KBM-7 (cell line): Measurements from ENCODE around the gene AMY2B.
"Not testable (repeated sequence)": the region's sequence is repeated elsewhere in the genome, so short reads cannot be mapped to it uniquely, and the experiment has no call there.

Experiments
- DNase-seq: peaks from one replicate; pipeline ENCODE4 v3.0.0-alpha.2; 2015
- in situ Hi-C: fragments of 300-500 bp; cut with MboI; formaldehyde crosslinking; loops from 2 replicates; pipeline ENCODE4 v1.14.3; 2020; ENCODE audit warnings: low sequenced_read_pairs, low pct_unique_long_range_greater_than_20kb, mixed read lengths

The AMY2B gene

DNA sequence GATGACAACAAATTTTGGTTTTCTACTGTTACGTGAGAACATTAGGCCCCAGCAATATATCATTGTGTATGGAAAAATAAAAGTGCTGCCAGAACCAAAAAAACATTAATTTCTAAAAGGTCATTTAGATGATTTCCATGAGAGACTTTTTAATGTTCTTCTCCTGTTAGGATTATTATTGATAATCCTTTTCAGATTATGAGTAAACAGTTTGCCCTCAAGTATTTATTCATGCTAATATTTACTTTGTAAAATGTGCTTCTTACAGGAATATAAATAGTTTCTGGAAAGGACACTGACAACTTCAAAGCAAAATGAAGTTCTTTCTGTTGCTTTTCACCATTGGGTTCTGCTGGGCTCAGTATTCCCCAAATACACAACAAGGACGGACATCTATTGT lies at the start of gene AMY2B:
TSS of gene AMY2B (plus strand) at position 301 of the 400 bp plus-strand sequence. CDS start at position 315, 14 bp downstream.
- DNase-seq, in situ Hi-C loops: not testable (repeated sequence)

DNA sequence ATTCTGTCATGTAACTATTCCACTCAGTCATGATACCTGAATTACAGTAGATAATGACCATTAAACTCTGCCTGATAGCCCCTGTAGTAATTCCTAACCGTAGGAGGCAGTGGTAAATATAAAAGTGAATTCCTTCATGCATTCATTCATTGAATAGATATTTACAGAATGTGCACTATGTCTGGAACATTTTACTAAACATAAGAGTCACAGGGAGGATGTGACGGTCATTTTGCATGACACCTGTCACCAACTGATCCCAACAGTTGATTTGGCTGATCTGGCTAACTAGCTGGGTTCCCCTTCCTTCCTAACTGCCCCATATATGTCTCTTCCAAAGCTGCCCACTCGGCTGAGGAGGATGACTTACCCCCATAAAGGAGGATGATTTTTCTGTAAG lies 48.0 kb upstream of the AMY2B start:
- no peak for DNase-seq
- in situ Hi-C loops: no loop called here

DNA sequence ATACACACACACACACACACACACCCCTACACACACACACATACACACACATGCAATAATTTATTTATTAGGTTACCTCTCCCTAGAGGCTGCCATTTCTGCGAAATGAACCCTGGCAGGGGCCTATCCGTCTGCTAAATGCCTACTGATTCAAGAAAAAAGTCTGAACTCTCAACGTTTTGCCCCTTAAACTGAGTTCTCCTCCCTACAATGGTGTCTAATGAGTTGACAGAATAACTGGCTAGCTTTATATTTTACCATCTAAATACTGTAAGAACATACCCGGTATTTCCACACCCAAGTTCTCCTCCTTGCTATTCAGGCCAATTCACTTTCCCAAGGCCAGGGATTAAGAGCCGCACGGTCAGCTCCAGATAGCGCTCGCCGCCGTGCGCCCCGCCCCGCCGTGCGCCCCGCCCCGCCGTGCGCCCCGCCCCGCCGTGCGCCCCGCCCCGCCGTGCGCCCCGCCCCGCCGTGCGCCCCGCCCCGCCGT lies 46.2 kb upstream of the AMY2B start:
- peak; percentile 62 for DNase-seq

DNA sequence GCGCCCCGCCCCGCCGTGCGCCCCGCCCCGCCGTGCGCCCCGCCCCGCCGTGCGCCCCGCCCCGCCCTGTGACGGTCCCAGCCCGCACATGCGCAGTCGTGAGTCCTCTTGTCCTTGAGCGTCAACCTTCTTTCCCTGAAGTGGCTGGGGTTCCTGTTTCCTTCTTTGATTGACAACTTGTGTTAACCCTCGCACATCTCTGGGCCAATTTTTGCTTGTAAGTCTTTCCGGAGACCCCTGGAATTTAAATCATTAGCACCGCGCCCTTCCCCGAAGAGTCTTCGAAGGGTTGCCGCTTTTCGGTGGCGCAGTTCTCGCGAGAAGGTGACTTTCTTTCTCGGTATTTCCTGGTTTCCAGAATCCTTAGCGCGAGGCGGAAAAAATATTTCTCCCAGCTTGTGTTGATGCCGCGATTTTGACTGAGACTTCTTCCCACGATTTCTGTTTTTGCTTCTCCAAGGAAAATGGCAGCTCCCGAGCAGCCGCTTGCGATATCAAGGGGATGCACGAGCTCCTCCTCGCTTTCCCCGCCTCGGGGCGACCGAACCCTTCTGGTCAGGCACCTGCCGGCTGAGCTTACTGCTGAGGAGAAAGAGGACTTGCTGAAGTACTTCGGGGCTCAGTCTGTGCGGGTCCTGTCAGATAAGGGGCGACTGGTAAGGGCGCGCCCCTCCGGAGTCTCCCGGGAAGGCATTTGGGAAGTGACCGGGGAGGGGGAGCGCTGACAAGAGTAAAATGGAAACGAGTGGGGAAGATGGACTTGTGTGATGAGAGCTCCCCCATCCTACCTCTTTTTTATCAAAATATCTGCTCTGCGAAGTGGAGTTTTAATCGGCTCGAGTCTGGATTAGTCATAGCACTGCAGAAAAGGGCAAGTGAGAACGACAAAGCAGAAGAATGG lies 45.5 kb upstream of the AMY2B start, which contains the start of gene RNPC3:
TSS of gene RNPC3 (plus strand) at position 93 of the 901 bp plus-strand sequence. CDS start at position 465, 372 bp downstream.
- in situ Hi-C loops: no loop called here
- DNase-seq: peak; percentile 88

More for the DNA sequence above, 46.2 kb upstream of the AMY2B start:
- in situ Hi-C loops: no loop called here

DNA sequence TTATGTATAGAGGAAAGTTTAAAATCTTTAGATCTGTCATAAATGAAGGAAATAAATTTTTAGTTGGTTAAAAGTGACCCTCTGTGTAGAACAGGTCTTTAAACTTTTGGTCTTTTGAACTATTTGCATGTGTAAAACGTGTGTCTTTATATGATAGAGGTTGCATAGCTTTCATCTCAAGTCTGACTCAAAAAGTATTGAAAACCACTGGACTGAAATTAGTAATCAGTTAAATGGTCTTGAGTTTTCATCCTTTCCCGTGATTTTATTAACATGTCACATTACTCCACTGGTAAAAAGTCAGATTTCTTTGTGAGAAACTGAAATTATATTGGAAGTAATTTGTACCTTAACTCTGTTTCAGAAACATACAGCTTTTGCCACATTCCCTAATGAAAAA lies 44.1 kb upstream of the AMY2B start:
- DNase-seq: no peak
- in situ Hi-C loops: no loop called here

DNA sequence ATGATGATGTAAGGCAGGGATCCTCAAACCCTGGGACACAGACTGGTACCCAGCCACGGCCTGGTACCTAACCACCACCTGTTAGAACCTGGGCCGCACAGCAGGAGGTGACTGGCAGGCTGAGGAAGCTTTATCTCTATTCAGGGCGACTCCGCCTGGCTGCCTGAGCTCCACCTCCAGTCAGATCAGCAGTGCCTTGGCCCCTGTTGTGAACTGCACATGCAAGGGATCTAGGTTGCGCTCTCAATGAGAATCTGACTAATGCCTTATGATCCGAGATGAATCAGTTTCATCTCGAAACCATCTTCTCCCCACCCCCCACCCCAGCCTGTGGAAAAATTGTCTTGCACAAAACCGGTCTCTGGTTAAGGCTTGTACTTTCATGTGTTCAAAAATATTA lies 41.6 kb upstream of the AMY2B start:
- no peak for DNase-seq
- in situ Hi-C loops: no loop called here

DNA sequence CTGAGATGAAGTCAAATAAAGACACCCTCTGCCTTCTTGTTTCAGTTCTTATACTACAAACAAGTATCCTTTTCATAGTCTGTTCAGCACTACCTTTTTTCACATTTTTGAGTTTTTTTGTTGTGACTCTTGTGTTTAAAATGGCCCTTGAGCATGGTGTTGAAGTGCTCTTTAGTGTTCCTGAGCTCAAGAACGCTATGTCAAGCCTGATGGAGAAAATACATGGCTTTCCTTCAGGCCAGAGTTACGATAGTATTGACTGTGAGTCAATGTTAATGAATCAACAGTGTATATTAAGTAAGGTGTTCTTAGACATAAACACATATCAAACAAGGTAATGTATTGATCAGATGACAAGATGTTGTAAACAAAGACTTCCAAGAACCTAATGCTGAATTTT lies 33.2 kb upstream of the AMY2B start:
- in situ Hi-C loops: no loop called here
- no peak for DNase-seq

DNA sequence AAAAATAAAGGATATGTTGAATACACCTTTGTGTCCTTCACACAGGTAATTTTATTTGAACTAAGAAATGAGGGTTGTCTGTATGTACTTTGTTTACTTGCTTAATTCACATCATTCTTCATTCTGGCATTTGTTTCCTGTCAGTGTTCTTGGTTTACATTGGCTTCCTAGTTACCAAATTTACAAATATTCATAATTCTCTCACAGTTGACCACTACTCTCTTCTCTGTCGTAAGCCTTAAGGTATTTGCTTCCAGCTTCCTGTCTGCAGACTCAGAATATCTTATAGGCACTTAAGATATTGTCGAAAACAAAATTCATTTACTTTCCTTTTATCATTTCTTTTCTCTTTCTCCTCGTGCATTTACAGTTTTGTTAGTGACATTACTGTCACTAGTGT lies 30.0 kb upstream of the AMY2B start:
- in situ Hi-C loops: no loop called here
- no peak for DNase-seq

DNA sequence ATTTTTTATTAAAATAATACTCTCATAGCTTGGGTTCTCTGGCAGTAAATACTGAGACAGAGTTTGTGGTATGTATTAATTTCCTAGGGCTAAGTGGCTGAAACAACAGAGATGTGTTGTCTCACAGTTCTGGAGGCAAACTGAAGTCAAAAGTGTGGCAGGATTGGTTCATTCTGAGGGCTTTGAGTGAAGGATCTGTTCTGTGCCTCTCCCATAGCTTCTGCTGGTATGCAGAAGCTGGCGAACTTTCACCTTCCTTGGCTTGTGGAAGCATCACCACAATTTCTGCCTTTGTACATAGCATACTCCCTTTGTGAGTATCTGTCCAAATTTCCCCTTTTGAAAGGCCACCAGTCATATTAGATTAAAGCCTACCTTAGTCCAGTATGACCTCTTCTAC lies 24.9 kb upstream of the AMY2B start:
- DNase-seq: no peak
- in situ Hi-C loops: no loop called here

DNA sequence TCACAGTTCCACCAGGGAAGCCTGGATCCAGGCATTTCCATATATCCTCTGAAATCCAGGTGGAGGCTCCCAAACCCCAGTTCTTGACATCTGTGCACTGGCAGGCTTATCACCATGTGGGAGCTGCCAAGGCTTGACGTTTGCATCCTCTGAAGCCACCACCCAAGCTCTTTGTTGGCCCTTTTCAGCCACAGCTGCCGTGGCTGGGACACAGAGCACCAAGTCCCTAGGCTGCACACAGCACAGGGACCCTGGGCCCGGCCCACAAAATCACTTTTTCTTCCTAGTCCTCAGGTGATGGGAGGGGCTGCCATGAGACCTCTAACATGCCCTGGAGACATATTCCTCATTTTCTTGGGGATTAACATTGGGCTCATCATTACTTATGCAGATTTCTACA lies 23.5 kb upstream of the AMY2B start:
- DNase-seq: no peak
- in situ Hi-C loops: no loop called here

DNA sequence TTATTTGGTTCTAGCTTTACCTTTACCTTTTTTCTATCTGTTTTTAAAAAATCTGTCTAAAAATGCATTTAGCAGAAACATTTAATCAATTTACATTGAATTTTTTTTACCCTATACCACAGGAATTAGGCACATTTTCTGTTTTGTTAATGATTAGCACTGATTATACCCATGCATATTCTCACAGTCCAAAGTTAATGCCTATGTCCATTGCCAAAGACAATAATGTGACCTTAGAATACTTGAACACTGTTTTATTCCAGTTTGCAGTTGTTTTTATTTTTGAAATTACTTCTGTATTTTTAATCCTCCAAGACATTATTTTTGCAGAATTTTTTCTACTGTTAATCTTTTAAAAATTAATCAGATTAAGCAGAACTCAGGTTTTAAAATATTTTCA lies 11.0 kb upstream of the AMY2B start:
- no peak for DNase-seq

DNA sequence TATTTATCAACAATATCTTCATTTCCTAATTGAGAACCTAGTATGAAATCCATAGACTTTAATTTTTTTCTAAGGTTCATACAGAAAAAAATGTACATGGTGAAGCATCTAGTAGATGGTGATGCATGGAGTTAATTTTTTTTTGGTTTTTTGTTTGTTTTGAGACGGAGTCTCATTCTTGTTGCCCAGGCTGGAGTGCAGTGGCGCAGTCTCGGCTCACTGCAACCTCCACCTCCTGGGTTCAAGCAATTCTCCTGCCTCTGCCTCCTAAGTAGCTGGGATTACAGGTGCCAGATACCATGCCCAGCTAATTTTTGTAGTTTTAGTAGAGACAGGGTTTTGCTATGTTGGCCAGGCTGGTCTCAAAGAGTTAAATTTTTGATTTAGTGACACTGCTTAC lies 10.3 kb upstream of the AMY2B start:
- in situ Hi-C loops, DNase-seq: not testable (repeated sequence)

More for the DNA sequence above, 11.0 kb upstream of the AMY2B start:
- in situ Hi-C loops: no loop called here

DNA sequence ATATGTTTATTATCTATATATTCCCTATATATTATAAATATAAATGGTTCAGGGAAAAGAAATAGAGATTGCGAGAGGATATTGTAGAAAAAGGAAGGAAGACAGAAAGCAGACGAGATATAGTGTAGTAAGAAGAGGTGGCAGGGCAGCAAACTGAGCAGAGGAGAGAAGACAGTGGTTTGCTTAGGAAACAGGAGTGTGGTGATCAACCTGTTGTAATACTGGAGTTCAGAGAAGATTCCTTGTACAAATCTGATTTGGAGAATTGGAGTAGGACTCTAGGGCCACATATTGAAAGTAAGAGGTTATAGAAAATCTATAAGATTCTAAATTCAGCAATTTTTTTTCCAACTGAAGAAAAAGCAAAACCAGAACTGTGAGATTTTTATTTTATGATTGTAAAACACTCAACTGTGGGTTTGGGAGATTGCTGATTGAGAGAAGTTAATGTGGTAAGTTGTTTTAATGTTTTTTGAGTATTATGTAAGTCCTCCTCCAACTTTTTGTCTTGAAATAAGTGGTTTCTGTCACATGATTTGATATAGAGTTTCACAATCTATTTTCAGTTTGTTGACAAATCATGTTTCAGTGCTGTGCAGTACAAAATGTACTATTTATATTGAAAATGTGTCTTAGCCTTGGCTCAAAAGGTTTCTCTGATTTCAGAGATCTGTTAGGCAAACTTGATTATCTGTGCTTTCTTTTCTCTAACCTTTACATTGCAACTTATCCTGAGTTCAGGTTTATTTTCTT lies 9.6 kb upstream of the AMY2B start:
- DNase-seq: no peak
- in situ Hi-C loops: no loop called here

DNA sequence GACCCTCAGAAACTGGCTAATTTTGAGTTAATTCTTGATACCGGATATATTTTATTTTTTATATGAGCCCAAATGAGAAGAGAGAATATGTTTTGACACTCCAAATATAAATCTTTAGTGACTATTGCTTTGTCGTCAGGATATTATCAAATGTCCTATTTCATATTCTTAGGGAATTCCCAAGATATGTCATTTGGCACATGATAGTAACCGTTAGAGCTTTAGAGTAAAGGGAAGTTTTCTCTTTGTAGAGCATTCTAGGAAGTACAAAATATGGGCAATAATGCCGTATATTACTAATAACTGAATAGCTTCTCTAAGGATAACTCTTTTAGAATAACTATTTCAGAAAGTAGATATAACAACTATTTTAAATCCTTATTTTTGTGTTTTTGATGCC lies 8.3 kb upstream of the AMY2B start:
- in situ Hi-C loops: no loop called here
- no peak for DNase-seq

DNA sequence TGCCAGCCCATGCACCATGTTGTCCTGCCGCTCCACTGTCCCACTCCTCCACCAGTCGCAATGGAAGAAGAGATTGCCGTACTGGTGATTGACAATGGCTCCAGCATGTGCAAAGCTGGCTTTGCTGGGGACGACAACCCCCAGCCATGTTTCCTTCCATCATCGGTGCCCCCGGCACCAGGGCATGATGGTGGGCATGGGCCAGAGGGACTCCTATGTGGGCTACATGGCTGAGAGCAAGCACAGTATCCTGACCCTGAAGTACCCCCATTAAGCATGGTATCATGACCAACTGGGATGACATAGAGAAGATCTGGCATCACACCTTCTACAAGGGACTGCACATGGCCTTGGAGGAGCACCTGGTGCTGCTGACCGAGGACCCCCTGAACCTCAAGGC lies 1.9 kb upstream of the AMY2B start:
- DNase-seq: no peak
- in situ Hi-C loops: no loop called here

DNA sequence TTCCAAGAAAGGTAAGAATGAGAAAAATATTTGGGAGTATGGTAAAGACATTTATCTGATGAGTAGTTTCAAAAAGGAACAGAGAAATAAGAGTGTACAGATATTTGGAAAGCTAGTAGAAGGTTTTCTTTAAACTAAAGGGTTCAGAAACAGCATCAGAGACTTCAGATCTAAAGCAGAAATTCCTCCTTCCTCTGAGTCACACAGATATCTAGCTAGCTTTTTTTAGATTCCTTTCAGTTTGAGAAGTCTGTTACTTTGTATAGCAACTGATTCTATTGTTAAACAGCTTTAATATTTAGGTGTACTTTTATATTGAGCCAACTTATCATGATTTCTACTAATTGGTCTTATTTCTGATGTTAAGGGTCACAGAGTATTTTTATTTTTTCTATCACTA lies 4.7 kb downstream of the AMY2B start:
- DNase-seq: no peak
- in situ Hi-C loops: no loop called here

DNA sequence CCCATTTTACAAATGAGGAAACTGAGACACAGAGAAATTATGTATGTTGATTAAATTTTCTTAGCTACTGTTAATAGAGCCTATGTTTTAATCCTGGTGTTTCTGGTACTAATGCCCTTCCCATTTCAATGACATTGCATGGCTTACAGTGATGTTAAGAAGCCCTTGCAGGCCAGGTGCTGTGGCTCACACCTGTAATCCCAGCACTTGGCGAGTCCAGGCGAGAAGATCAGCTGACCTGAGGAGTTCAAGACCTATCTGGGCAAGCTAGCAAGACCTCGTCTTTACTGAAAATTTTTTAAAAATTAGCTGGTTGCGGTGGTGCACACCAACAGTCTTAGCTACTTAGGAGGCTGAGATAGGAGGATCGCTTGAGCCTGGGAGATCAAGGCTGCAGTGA lies 5.4 kb downstream of the AMY2B start:
- DNase-seq, in situ Hi-C loops: not testable (repeated sequence)

DNA sequence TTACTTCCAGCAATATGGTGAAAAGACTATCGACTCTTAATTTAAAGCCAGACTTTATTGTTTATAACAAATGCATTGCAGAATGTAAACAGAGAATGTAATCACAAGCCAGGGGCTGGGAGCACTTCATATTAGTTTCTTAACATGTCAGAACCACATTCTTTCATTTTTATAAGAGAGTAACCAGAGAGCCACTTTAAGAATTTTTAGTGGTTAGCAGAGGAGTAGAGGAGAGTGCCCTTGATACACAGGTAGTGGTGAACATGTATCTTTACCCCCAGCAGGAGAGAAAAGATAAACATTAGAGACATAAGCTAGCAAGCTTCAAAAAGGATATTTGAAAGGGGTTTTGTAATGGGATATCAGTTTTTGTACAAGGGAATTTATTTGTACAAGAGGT lies 11.1 kb downstream of the AMY2B start:
- in situ Hi-C loops: no loop called here
- no peak for DNase-seq

DNA sequence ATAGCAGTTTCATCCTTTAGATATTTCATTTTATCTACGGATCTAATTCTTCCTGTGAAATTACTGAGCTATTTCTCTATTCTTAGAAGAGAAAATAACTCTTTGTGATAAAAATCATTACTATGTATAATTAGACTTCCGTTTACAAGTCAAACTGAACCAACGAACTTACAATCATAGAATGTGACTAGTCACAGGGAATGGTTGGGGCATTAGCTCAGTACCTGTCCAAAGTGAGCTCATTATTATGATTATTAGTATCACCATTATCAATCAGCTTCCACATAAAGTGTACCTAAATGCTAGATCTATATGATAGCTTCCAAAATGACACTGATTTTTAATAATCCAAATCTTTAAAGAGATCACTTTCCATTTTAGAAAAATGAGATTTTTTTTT lies 12.5 kb downstream of the AMY2B start:
- in situ Hi-C loops: no loop called here
- DNase-seq: no peak

DNA sequence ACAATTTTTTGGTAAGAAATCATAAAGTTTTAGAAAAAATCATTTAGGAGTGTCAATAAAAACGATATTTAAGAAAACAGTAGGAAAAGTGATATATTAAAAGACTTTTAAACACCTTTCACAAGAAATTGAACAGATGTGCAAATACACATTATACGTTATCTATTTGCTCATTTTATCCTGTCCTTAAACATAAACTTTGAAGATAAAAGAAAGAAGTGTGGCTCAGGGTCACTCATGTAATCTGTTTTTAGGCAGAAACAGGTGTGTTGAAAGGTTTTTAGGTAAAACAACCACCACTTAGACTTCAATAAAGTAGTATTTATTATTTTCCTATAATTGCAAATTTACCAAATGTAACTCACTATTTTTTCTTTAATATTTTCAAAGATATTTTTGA lies 13.1 kb downstream of the AMY2B start:
- no peak for DNase-seq
- in situ Hi-C loops: no loop called here
